T follicular helper cell (primary cell): Measurements from ENCODE around the gene IMMP2L.
"Not testable (repeated sequence)": the region's sequence is repeated elsewhere in the genome, so short reads cannot be mapped to it uniquely, and the experiment has no call there.

Source experiments
- DNase-seq: peaks from one replicate; pipeline ENCODE4 v3.0.0-alpha.2; 2020; ENCODE audit warnings: low read depth

Gene IMMP2L

DNA sequence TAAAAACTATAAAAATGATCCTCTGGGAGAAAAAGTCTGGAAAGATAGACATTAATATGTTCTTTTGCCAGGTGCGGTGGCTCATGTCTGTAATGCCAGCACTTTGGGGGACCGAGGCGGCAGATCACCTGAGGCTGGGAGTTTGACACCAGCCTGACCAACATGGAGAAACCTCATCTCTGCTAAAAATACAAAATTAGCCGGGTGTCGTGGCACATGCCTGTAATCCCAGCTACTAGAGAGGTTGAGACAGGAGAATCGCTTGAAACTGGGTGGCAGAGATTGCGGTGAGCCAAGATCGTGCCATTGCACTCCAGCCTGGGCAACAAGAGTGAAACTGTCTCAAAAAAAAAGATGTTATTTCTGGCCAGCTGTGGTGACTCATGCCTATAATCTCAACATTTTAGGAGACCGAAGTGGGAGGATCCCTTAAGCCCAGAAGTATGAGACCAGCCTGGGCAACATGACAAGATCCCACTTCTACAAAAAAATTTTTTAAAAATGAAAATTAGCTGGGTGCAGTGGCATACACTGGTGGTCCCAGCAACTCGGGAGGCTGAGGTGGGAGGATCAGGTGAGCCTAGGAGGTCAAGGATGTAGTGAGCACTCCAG, 573.3 kb downstream of the IMMP2L start:
- no peak for DNase-seq

DNA sequence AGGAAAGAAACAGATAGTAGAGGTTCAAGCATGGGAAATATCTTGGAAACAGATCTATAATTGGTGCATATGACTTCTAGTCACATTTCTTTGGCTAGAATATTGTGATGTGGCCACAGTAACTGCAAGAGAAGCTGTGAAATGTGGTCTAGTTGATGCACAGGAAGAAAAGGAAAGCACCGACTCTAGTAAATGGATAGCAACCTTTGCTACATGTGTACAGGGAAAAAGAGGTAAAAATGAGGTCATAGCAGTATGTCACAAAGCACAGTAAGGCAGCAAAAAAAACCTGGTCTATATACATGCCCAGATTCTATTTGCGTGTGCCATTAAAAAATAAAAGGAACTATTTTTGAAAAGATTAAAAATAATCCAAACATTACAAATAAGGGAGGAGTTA, 573.9 kb downstream of the IMMP2L start:
- DNase-seq = no peak

DNA sequence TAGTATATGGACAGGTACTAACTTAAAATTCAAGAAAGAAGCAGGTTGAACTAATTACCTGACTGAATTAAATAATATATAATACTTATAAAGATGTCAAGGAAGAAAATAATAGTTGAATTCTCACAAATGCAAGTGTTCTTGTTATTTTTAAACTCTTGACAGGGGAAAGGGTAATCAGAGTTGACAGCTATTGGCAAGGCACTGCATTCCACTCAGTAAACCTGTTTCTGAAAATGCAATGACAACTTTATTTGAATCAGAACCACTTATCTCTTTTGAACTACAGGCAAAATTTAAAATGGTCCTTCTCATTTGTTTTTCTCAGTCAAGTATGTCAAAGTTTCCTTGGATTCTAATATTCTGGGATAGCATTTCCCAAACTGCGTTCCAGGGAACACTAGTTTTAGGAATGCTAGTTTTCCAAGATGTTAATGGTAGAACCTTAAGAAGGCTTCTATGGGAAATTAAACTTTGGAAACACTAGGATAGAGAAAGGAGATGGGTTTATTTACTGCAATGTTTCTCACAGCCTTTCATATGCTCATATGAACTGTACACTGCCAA, 575.1 kb downstream of the IMMP2L start:
- no peak for DNase-seq

DNA sequence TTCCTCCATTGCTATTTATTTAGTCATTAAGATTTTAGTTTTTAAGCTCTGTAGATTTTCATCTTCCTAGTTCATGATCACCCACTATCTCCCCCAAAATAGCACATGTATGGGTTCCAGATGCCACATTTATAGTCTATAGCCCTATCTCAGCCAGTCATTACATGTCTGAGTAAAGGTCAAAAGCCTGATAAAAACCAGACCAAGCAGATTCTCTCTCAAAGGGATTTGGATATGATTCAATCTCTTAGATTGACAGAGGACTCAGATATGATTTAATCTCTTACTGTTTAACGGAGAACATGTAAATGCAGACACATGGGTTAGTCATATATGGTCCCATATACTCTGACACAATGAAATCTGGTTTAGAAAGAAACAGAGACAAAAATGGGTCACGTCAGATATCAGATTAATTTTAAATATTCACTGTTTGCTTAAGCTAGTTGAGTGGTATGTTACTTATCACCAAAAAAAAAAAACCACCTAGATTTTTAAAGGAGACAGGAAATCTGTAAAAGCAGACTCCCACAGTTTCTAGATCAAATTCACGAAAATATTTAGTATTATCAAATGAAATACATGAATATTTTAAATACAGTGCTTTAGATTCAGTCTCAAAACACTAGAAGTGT, 578.4 kb downstream of the IMMP2L start:
- DNase-seq = no peak

DNA sequence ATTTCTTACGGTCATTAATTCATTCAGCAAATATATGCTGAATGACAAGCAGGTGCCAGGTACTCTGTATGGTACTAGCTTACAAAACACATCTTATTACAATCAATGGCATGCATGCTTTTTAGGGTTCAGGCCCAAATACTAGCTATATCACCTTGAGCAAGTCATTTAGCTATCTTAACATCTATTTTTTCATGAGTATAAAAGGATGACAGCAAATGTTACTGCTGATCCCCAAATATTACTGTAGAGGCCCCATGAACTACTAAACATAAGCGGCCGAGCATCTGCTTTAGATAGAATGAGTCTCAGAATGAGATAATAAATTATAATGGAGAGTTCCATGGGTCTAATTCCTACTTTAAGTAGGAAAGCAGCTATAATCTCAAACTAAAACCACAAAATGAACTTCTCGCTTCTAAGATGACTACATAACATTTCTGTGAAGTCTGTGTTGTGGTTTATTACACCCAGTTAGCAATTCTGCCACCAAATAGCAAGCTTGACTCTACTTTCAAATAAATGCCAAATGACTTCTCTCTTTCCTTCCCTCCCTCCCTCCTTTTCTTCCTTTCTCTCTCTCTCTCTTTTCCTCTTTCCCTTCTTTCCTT, 585.1 kb downstream of the IMMP2L start:
- DNase-seq = no peak

- no peak for DNase-seq
Measured at GRCh38 chr7:110975486-110975885, 586.8 kb downstream of the IMMP2L start.

- no peak for DNase-seq
Measured at GRCh38 chr7:110974441-110974840, 587.9 kb downstream of the IMMP2L start.

DNA sequence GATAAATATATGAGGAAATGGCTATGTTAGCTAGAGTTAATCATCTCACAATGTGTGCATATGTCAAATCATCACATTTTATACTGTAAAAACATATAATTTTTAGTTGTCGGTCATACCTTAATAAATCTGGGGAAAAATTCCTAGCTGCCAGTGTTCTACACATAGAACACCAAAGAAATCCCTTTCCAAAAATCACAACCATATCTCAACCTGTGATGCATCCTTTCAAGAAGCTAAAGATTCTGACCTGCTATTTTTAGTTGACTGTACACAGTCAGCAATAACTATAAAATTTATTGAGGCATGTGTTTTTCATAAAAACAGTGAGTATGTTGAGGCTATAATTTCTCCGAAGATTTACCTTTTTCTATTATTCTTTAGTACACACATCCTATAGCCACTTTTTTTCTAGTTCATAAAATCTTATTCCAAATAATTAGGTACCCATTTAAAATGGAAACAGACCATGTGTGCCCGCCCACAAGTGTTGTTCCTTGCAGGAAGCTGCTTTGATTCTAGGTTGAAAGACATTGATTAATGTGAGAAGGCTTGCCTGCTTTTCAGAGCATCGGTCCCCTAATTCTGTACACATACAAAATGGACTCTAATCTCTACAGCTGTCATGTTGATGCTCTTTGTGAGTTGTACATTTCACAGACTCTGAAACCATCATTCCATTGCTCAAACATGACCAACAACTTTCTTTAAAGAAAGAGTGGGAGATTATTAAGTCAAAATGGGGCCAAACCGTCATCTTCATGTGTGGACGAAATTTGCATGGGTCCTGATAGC, 588.9 kb downstream of the IMMP2L start:
- DNase-seq = no peak

GRCh38 chr7:110964775-110965174, 597.5 kb downstream of the IMMP2L start:
- no peak for DNase-seq

- no peak for DNase-seq
Measured at GRCh38 chr7:110962826-110963225, 599.5 kb downstream of the IMMP2L start.

DNA sequence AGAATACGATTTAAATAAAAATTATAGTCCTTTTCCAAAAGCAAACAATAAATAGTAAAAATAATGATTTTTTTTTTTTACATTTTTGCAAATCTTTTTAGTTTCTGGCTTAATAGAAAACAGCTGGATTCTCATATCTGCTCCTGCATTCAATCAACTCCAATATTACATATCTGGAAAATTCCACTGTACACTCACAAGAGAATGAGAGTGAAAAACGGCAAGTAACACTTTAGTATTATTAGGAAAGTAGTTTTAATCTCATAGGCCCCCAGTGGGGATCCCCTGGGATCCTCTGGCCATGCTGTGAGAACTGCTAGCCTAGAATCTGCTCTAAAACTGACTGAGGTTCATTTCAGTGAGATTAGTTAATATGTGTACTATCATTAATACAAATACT, 599.9 kb downstream of the IMMP2L start:
- DNase-seq = no peak

DNA sequence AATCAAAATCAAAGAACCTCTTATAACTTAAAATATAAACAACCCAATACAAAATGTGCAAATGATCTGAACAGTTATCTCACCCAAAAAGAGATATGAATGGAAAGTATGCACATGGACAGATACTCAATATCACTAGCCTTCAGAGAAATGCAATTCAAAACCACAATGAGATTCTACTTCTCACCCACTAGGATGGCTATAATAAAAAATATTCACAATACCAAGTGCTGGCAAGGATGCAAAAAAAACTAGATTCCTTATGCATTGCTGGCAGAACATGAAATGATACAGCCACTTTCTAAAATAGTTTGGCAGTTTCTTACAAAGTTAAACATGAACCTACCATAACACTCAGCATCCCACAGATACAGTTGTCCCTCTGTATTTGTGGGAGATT, 601.5 kb downstream of the IMMP2L start:
- no peak for DNase-seq

GRCh38 chr7:110948280-110948679, 614.0 kb downstream of the IMMP2L start:
- DNase-seq = no peak

GRCh38 chr7:110947408-110947807, 614.9 kb downstream of the IMMP2L start:
- DNase-seq = no peak

DNA sequence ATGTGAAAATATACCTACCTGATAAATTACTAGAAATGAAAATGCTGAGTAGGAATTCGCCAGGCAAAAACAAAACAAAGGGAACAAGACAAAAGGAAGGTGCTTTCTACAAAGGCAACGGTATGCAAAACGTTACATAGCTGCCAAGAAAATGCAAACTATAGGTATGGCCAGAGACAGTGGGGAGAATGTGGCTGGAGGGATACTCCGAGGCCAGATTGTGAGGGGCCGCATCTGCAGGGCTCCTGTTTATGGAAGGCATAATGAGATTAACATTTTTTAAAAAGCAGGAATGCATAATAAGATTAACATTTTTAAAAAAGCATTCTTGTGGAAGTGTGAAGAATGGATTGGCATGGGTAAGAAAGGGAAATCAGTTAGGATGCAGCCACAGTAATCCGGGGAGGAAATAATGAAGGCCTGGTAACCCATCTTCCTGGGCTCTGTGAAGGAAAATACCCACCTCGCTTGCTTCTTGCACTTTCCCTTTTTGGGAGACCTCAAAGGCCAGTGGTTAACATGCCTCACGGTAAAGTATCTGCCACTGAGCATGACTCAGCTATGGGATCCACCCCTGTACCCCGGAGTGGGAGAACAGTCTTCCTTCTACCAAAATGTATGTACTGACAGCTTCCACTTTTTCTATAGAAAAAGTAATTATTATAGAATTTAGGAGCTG, 617.2 kb downstream of the IMMP2L start:
- no peak for DNase-seq

GRCh38 chr7:110944448-110944847, 617.8 kb downstream of the IMMP2L start:
- no peak for DNase-seq

GRCh38 chr7:110943701-110944345, 618.5 kb downstream of the IMMP2L start:
- no peak for DNase-seq

- no peak for DNase-seq
Measured at GRCh38 chr7:110941385-110941784, 620.9 kb downstream of the IMMP2L start.

DNA sequence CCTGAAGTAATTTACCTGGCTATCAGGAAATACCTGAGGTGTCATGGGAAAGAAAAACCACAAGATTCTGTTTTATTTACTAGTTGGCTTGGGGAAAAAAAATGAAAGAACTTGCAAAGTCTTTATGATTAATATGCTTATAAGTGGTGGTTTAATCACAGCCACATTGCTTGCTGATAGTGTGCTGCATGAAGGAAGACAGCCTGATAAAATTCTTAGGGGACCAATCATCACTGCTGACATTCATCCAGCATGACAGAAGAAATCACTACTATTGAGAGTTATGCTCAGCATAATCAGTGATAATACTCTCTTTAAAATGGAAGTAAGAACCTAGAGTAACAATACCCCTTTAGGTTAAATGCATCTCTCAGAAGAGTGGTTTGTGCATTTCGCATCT, 621.5 kb downstream of the IMMP2L start:
- no peak for DNase-seq

DNA sequence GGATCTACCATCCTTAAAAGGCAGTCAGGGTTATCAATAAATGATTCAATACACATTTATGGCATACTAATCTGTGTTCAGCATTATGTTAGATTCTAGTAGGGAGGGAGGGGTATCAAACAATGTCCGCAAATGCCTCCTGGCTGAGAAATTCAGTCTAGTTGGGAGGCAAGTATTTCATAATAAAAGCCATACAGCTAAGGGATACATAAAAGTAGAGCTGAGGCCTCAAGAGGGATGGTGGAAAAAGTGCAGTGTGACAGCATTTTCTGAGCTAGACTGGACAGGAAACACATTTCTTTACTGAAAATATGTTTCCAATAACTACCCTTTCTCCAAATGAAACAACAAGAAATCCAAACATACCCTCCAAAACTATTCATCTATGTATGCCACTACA, 624.1 kb downstream of the IMMP2L start:
- no peak for DNase-seq

DNA sequence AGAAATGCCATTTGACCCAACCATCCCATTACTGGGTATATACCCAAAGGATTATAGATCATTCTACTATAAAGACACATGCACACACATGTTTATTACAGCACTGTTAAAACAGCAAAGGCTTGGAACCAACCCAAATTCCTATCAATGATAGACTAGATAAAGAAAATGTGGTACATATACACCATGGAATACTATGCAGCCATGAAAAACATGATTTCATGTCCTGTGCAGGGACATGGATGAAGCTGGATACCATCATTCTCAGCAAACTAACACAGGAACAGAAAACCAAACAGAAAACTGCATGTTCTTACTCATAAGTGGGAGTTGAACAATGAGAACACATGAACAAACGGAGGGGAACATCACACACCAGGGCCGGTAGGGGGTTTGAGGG, 625.6 kb downstream of the IMMP2L start:
- not testable (repeated sequence) for DNase-seq
